ENCODE results near the gene DIPK1A.

Gene DIPK1A

GRCh38 chr1:92995441-92996430, 34.5 kb upstream of the DIPK1A start:
- Histone ChIP-seq H3K27ac (ENCODE audit: low read depth, low read length) (no peak overlapping the region), H3K27me3 (ENCODE audit: insufficient read depth, low read length) (no peaks in the 10 kb centered on the region), H3K4me3 (ENCODE audit: low read depth, low read length) (no peak overlapping the region), H3K79me2 (ENCODE audit: control insufficient read depth, insufficient read depth, low read length, unreplicated experiment) (no peaks in the 10 kb centered on the region), H3K4me1 (ENCODE audit: control insufficient read depth, insufficient read depth, low read length, unreplicated experiment) (no peaks in the 10 kb centered on the region), H2AFZ (ENCODE audit: low read length, unreplicated experiment) (no peak overlapping the region), H3K36me3 (ENCODE audit: insufficient read depth, low read length) (no peaks in the 10 kb centered on the region)

- H3K4me3 ChIP-seq (ENCODE audit: low read depth, low read length), result no peak overlapping the region
- no peaks in the 10 kb centered on the region for H3K27me3 ChIP-seq (ENCODE audit: insufficient read depth, low read length)
- H3K4me1 ChIP-seq (ENCODE audit: control insufficient read depth, insufficient read depth, low read length, unreplicated experiment), result no peaks in the 10 kb centered on the region
- no peak overlapping the region for H2AFZ ChIP-seq (ENCODE audit: low read length, unreplicated experiment)
- H3K27ac ChIP-seq (ENCODE audit: low read depth, low read length), result no peak overlapping the region
- H3K36me3 ChIP-seq (ENCODE audit: insufficient read depth, low read length), result no peaks in the 10 kb centered on the region
- H3K79me2 ChIP-seq (ENCODE audit: control insufficient read depth, insufficient read depth, low read length, unreplicated experiment), result no peaks in the 10 kb centered on the region
These were observed 32.9 kb upstream of the DIPK1A start for GRCh38 chr1:92994105-92994712.

GRCh38 chr1:92993581-92993980, 32.3 kb upstream of the DIPK1A start:
- Histone ChIP-seq H3K4me3 (ENCODE audit: low read depth, low read length) (no peak overlapping the region), H3K79me2 (ENCODE audit: control insufficient read depth, insufficient read depth, low read length, unreplicated experiment) (no peaks in the 10 kb centered on the region), H3K36me3 (ENCODE audit: insufficient read depth, low read length) (no peaks in the 10 kb centered on the region), H3K27me3 (ENCODE audit: insufficient read depth, low read length) (no peaks in the 10 kb centered on the region), H3K27ac (ENCODE audit: low read depth, low read length) (no peak overlapping the region), H3K4me1 (ENCODE audit: control insufficient read depth, insufficient read depth, low read length, unreplicated experiment) (no peaks in the 10 kb centered on the region), H2AFZ (ENCODE audit: low read length, unreplicated experiment) (no peak overlapping the region)

- Histone ChIP-seq H3K4me3 (ENCODE audit: low read depth, low read length) (no peak overlapping the region), H2AFZ (ENCODE audit: low read length, unreplicated experiment) (no peak overlapping the region), H3K79me2 (ENCODE audit: control insufficient read depth, insufficient read depth, low read length, unreplicated experiment) (no peaks in the 10 kb centered on the region), H3K4me1 (ENCODE audit: control insufficient read depth, insufficient read depth, low read length, unreplicated experiment) (no peaks in the 10 kb centered on the region), H3K27me3 (ENCODE audit: insufficient read depth, low read length) (no peaks in the 10 kb centered on the region), H3K27ac (ENCODE audit: low read depth, low read length) (no peak overlapping the region), H3K36me3 (ENCODE audit: insufficient read depth, low read length) (no peaks in the 10 kb centered on the region)
These were observed 31.6 kb upstream of the DIPK1A start for GRCh38 chr1:92992877-92993276.

- no peak overlapping the region for H3K27ac ChIP-seq (ENCODE audit: low read depth, low read length)
- no peaks in the 10 kb centered on the region for H3K79me2 ChIP-seq (ENCODE audit: control insufficient read depth, insufficient read depth, low read length, unreplicated experiment)
- H3K36me3 ChIP-seq (ENCODE audit: insufficient read depth, low read length), result no peaks in the 10 kb centered on the region
- H3K4me3 ChIP-seq (ENCODE audit: low read depth, low read length), result no peak overlapping the region
- H2AFZ ChIP-seq (ENCODE audit: low read length, unreplicated experiment), result no peak overlapping the region
- no peaks in the 10 kb centered on the region for H3K4me1 ChIP-seq (ENCODE audit: control insufficient read depth, insufficient read depth, low read length, unreplicated experiment)
- H3K27me3 ChIP-seq (ENCODE audit: insufficient read depth, low read length), result no peaks in the 10 kb centered on the region
These were observed 30.8 kb upstream of the DIPK1A start for GRCh38 chr1:92992054-92992453.

GRCh38 chr1:92990828-92991227, 29.6 kb upstream of the DIPK1A start:
- H3K27me3 ChIP-seq (ENCODE audit: insufficient read depth, low read length), result no peaks in the 10 kb centered on the region
- no peak overlapping the region for H2AFZ ChIP-seq (ENCODE audit: low read length, unreplicated experiment)
- no peak overlapping the region for H3K4me3 ChIP-seq (ENCODE audit: low read depth, low read length)
- H3K36me3 ChIP-seq (ENCODE audit: insufficient read depth, low read length), result no peaks in the 10 kb centered on the region
- H3K4me1 ChIP-seq (ENCODE audit: control insufficient read depth, insufficient read depth, low read length, unreplicated experiment), result no peaks in the 10 kb centered on the region
- H3K27ac ChIP-seq (ENCODE audit: low read depth, low read length), result no peak overlapping the region
- no peaks in the 10 kb centered on the region for H3K79me2 ChIP-seq (ENCODE audit: control insufficient read depth, insufficient read depth, low read length, unreplicated experiment)

GRCh38 chr1:92989936-92990583, 28.8 kb upstream of the DIPK1A start:
- Histone ChIP-seq H3K4me1 (ENCODE audit: control insufficient read depth, insufficient read depth, low read length, unreplicated experiment) (no peaks in the 10 kb centered on the region), H3K79me2 (ENCODE audit: control insufficient read depth, insufficient read depth, low read length, unreplicated experiment) (no peaks in the 10 kb centered on the region), H3K27me3 (ENCODE audit: insufficient read depth, low read length) (no peaks in the 10 kb centered on the region), H3K27ac (ENCODE audit: low read depth, low read length) (no peak overlapping the region), H2AFZ (ENCODE audit: low read length, unreplicated experiment) (no peak overlapping the region), H3K4me3 (ENCODE audit: low read depth, low read length) (no peak overlapping the region), H3K36me3 (ENCODE audit: insufficient read depth, low read length) (no peaks in the 10 kb centered on the region)

- Histone ChIP-seq H3K36me3 (ENCODE audit: insufficient read depth, low read length) (no peaks in the 10 kb centered on the region), H3K27ac (ENCODE audit: low read depth, low read length) (no peak overlapping the region), H2AFZ (ENCODE audit: low read length, unreplicated experiment) (no peak overlapping the region), H3K4me1 (ENCODE audit: control insufficient read depth, insufficient read depth, low read length, unreplicated experiment) (no peaks in the 10 kb centered on the region), H3K4me3 (ENCODE audit: low read depth, low read length) (no peak overlapping the region), H3K79me2 (ENCODE audit: control insufficient read depth, insufficient read depth, low read length, unreplicated experiment) (no peaks in the 10 kb centered on the region), H3K27me3 (ENCODE audit: insufficient read depth, low read length) (no peaks in the 10 kb centered on the region)
These were observed 28.0 kb upstream of the DIPK1A start for GRCh38 chr1:92989253-92989652.

- Histone ChIP-seq H3K4me1 (ENCODE audit: control insufficient read depth, insufficient read depth, low read length, unreplicated experiment) (no peaks in the 10 kb centered on the region), H3K36me3 (ENCODE audit: insufficient read depth, low read length) (no peaks in the 10 kb centered on the region), H3K4me3 (ENCODE audit: low read depth, low read length) (no peak overlapping the region), H3K27ac (ENCODE audit: low read depth, low read length) (no peak overlapping the region), H2AFZ (ENCODE audit: low read length, unreplicated experiment) (no peak overlapping the region), H3K79me2 (ENCODE audit: control insufficient read depth, insufficient read depth, low read length, unreplicated experiment) (no peaks in the 10 kb centered on the region), H3K27me3 (ENCODE audit: insufficient read depth, low read length) (no peaks in the 10 kb centered on the region)
These were observed 26.2 kb upstream of the DIPK1A start for GRCh38 chr1:92987462-92987861.

GRCh38 chr1:92985101-92985500, 23.8 kb upstream of the DIPK1A start:
- Histone ChIP-seq H3K4me1 (ENCODE audit: control insufficient read depth, insufficient read depth, low read length, unreplicated experiment) (no peaks in the 10 kb centered on the region), H2AFZ (ENCODE audit: low read length, unreplicated experiment) (no peak overlapping the region), H3K36me3 (ENCODE audit: insufficient read depth, low read length) (no peaks in the 10 kb centered on the region), H3K4me3 (ENCODE audit: low read depth, low read length) (no peak overlapping the region), H3K27me3 (ENCODE audit: insufficient read depth, low read length) (no peaks in the 10 kb centered on the region), H3K79me2 (ENCODE audit: control insufficient read depth, insufficient read depth, low read length, unreplicated experiment) (no peaks in the 10 kb centered on the region), H3K27ac (ENCODE audit: low read depth, low read length) (no peak overlapping the region)
